Measurements from ENCODE around the gene OGFOD2.

Gene OGFOD2

GRCh38 chr12:122983789-122984515 lies 8.9 kb downstream of the OGFOD2 start:
- H3K4me3 ChIP-seq (ENCODE audit: low read length in 2 of 2), result no peak overlapping the region
- H3K9ac ChIP-seq (ENCODE audit: low read length in 2 of 2), result peak overlapping the region in 1 of 2 donors; percentile 21
- H3K27ac ChIP-seq (ENCODE audit: low read length), result peak overlapping the region; percentile 55
- no peaks in the 10 kb centered on the region for H3K27me3 ChIP-seq (ENCODE audit: control insufficient read depth in 1 of 2, insufficient read depth in 2 of 2, low read length in 2 of 2)
- no peaks in the 10 kb centered on the region for H3K9me3 ChIP-seq (ENCODE audit: control insufficient read depth in 2 of 2, low read length in 2 of 2)
- peaks cover 11 to 25% of the 10 kb centered on the region in 2 donors for H3K36me3 ChIP-seq (ENCODE audit: control insufficient read depth in 2 of 2, insufficient read depth in 2 of 2, low read length in 2 of 2)
- peaks cover 60% of the 10 kb centered on the region for H3K4me1 ChIP-seq (ENCODE audit: control insufficient read depth, insufficient read depth, low read length)

GRCh38 chr12:122984612-122985337 lies 9.7 kb downstream of the OGFOD2 start:
- peaks cover 11 to 25% of the 10 kb centered on the region in 2 donors for H3K36me3 ChIP-seq (ENCODE audit: control insufficient read depth in 2 of 2, insufficient read depth in 2 of 2, low read length in 2 of 2)
- peaks cover 52% of the 10 kb centered on the region for H3K4me1 ChIP-seq (ENCODE audit: control insufficient read depth, insufficient read depth, low read length)
- peak overlapping the region in 1 of 2 donors; percentile 21 for H3K9ac ChIP-seq (ENCODE audit: low read length in 2 of 2)
- H3K27ac ChIP-seq (ENCODE audit: low read length), result peak overlapping the region; percentile 55
- no peaks in the 10 kb centered on the region for H3K27me3 ChIP-seq (ENCODE audit: control insufficient read depth in 1 of 2, insufficient read depth in 2 of 2, low read length in 2 of 2)
- H3K9me3 ChIP-seq (ENCODE audit: control insufficient read depth in 2 of 2, low read length in 2 of 2), result no peaks in the 10 kb centered on the region
- peak overlapping the region in 1 of 2 donors; percentile 40 for H3K4me3 ChIP-seq (ENCODE audit: low read length in 2 of 2)

- Histone ChIP-seq H3K27ac (ENCODE audit: low read length) (peak overlapping the region; percentile 55), H3K36me3 (ENCODE audit: control insufficient read depth in 2 of 2, insufficient read depth in 2 of 2, low read length in 2 of 2) (peaks cover 11 to 26% of the 10 kb centered on the region in 2 donors), H3K4me1 (ENCODE audit: control insufficient read depth, insufficient read depth, low read length) (peaks cover 46% of the 10 kb centered on the region), H3K9ac (ENCODE audit: low read length in 2 of 2) (no peak overlapping the region), H3K27me3 (ENCODE audit: control insufficient read depth in 1 of 2, insufficient read depth in 2 of 2, low read length in 2 of 2) (no peaks in the 10 kb centered on the region), H3K9me3 (ENCODE audit: control insufficient read depth in 2 of 2, low read length in 2 of 2) (no peaks in the 10 kb centered on the region), H3K4me3 (ENCODE audit: low read length in 2 of 2) (no peak overlapping the region)
These were observed 10.6 kb downstream of the OGFOD2 start for GRCh38 chr12:122985338-122986257.

- Histone ChIP-seq H3K36me3 (ENCODE audit: control insufficient read depth in 2 of 2, insufficient read depth in 2 of 2, low read length in 2 of 2) (peaks cover 11 to 26% of the 10 kb centered on the region in 2 donors), H3K27ac (ENCODE audit: low read length) (no peak overlapping the region), H3K9me3 (ENCODE audit: control insufficient read depth in 2 of 2, low read length in 2 of 2) (no peaks in the 10 kb centered on the region), H3K9ac (ENCODE audit: low read length in 2 of 2) (no peak overlapping the region), H3K4me3 (ENCODE audit: low read length in 2 of 2) (no peak overlapping the region), H3K27me3 (ENCODE audit: control insufficient read depth in 1 of 2, insufficient read depth in 2 of 2, low read length in 2 of 2) (no peaks in the 10 kb centered on the region), H3K4me1 (ENCODE audit: control insufficient read depth, insufficient read depth, low read length) (peaks cover 42% of the 10 kb centered on the region)
These were observed 11.3 kb downstream of the OGFOD2 start for GRCh38 chr12:122986258-122986871.

- H3K4me1 ChIP-seq (ENCODE audit: control insufficient read depth, insufficient read depth, low read length), result peaks cover 33% of the 10 kb centered on the region
- H3K4me3 ChIP-seq (ENCODE audit: low read length in 2 of 2), result no peak overlapping the region
- no peaks in the 10 kb centered on the region for H3K27me3 ChIP-seq (ENCODE audit: control insufficient read depth in 1 of 2, insufficient read depth in 2 of 2, low read length in 2 of 2)
- no peak overlapping the region for H3K9ac ChIP-seq (ENCODE audit: low read length in 2 of 2)
- H3K36me3 ChIP-seq (ENCODE audit: control insufficient read depth in 2 of 2, insufficient read depth in 2 of 2, low read length in 2 of 2), result peaks cover 11 to 26% of the 10 kb centered on the region in 2 donors
- H3K27ac ChIP-seq (ENCODE audit: low read length), result no peak overlapping the region
- no peaks in the 10 kb centered on the region for H3K9me3 ChIP-seq (ENCODE audit: control insufficient read depth in 2 of 2, low read length in 2 of 2)
These were observed 12.3 kb downstream of the OGFOD2 start for GRCh38 chr12:122987086-122987951.

- Histone ChIP-seq H3K27me3 (ENCODE audit: control insufficient read depth in 1 of 2, insufficient read depth in 2 of 2, low read length in 2 of 2) (no peaks in the 10 kb centered on the region), H3K27ac (ENCODE audit: low read length) (no peak overlapping the region), H3K36me3 (ENCODE audit: control insufficient read depth in 2 of 2, insufficient read depth in 2 of 2, low read length in 2 of 2) (peaks cover 11 to 24% of the 10 kb centered on the region in 2 donors), H3K4me1 (ENCODE audit: control insufficient read depth, insufficient read depth, low read length) (peaks cover 25% of the 10 kb centered on the region), H3K9me3 (ENCODE audit: control insufficient read depth in 2 of 2, low read length in 2 of 2) (no peaks in the 10 kb centered on the region), H3K9ac (ENCODE audit: low read length in 2 of 2) (no peak overlapping the region), H3K4me3 (ENCODE audit: low read length in 2 of 2) (no peak overlapping the region)
These were observed 13.0 kb downstream of the OGFOD2 start for GRCh38 chr12:122988036-122988435.

- no peak overlapping the region for H3K27ac ChIP-seq (ENCODE audit: low read length)
- no peak overlapping the region for H3K4me3 ChIP-seq (ENCODE audit: low read length in 2 of 2)
- H3K27me3 ChIP-seq (ENCODE audit: control insufficient read depth in 1 of 2, insufficient read depth in 2 of 2, low read length in 2 of 2), result no peaks in the 10 kb centered on the region
- peaks cover 19% of the 10 kb centered on the region for H3K4me1 ChIP-seq (ENCODE audit: control insufficient read depth, insufficient read depth, low read length)
- no peak overlapping the region for H3K9ac ChIP-seq (ENCODE audit: low read length in 2 of 2)
- H3K36me3 ChIP-seq (ENCODE audit: control insufficient read depth in 2 of 2, insufficient read depth in 2 of 2, low read length in 2 of 2), result peaks cover 11 to 20% of the 10 kb centered on the region in 2 donors
- H3K9me3 ChIP-seq (ENCODE audit: control insufficient read depth in 2 of 2, low read length in 2 of 2), result no peaks in the 10 kb centered on the region
These were observed 13.7 kb downstream of the OGFOD2 start for GRCh38 chr12:122988612-122989212.

- Histone ChIP-seq H3K4me1 (ENCODE audit: control insufficient read depth, insufficient read depth, low read length) (peaks cover 13% of the 10 kb centered on the region), H3K9me3 (ENCODE audit: control insufficient read depth in 2 of 2, low read length in 2 of 2) (no peaks in the 10 kb centered on the region), H3K27ac (ENCODE audit: low read length) (no peak overlapping the region), H3K4me3 (ENCODE audit: low read length in 2 of 2) (no peak overlapping the region), H3K9ac (ENCODE audit: low read length in 2 of 2) (no peak overlapping the region), H3K27me3 (ENCODE audit: control insufficient read depth in 1 of 2, insufficient read depth in 2 of 2, low read length in 2 of 2) (no peaks in the 10 kb centered on the region), H3K36me3 (ENCODE audit: control insufficient read depth in 2 of 2, insufficient read depth in 2 of 2, low read length in 2 of 2) (peaks cover 11 to 20% of the 10 kb centered on the region in 2 donors)
These were observed 14.3 kb downstream of the OGFOD2 start for GRCh38 chr12:122989225-122989839.

- no peak overlapping the region for H3K4me3 ChIP-seq (ENCODE audit: low read length in 2 of 2)
- H3K27ac ChIP-seq (ENCODE audit: low read length), result no peak overlapping the region
- H3K9me3 ChIP-seq (ENCODE audit: control insufficient read depth in 2 of 2, low read length in 2 of 2), result no peaks in the 10 kb centered on the region
- no peak overlapping the region for H3K9ac ChIP-seq (ENCODE audit: low read length in 2 of 2)
- H3K4me1 ChIP-seq (ENCODE audit: control insufficient read depth, insufficient read depth, low read length), result peaks cover 7% of the 10 kb centered on the region
- no peaks in the 10 kb centered on the region for H3K27me3 ChIP-seq (ENCODE audit: control insufficient read depth in 1 of 2, insufficient read depth in 2 of 2, low read length in 2 of 2)
- H3K36me3 ChIP-seq (ENCODE audit: control insufficient read depth in 2 of 2, insufficient read depth in 2 of 2, low read length in 2 of 2), result peaks cover 11 to 20% of the 10 kb centered on the region in 2 donors
These were observed 14.9 kb downstream of the OGFOD2 start for GRCh38 chr12:122989874-122990419.
